Esophagus muscularis mucosa (tissue), 4 donors: Measurements from ENCODE around the gene TNNC2. TPM values are rescaled to one million over a fixed set of nuclear protein-coding genes. Genes with fewer than 3 reads are reported as not detected.

Experiments used
- DNase-seq: peaks from one replicate; pipeline ENCODE4 v3.0.0-alpha.2; 2017; ENCODE audit errors: extremely low spot score
- H3K27ac ChIP-seq, 4 donors: fragments of 200-600 bp; sonication (generic); replicated peaks in 1 of 4; 1 replicate in 3 of 4; 2 replicates in 1 of 4; pipeline ENCODE4 v1.5.1; 2016 to 2019; ENCODE audit warnings: mild to moderate bottlenecking in 1 of 4
- H3K27me3 ChIP-seq, 4 donors: fragments of 200-600 bp; sonication (generic); one replicate each; pipeline versions ENCODE4 v1.5.1 to v1.6.0; 2016 to 2019
- H3K36me3 ChIP-seq, 4 donors: fragments of 200-600 bp; sonication (generic); one replicate each; pipeline ENCODE4 v1.5.1; 2016 to 2019
- H3K4me1 ChIP-seq, 4 donors: fragments of 200-600 bp; sonication (generic); one replicate each; pipeline ENCODE4 v1.5.1; 2016 to 2019
- H3K4me3 ChIP-seq, 4 donors: fragments of 200-600 bp; sonication (generic); 1 replicate in 2 of 4; 2 replicates in 2 of 4; pipeline ENCODE4 v1.5.1; 2016 to 2019; ENCODE audit warnings: mild to moderate bottlenecking in 4 of 4, moderate library complexity in 1 of 4
- H3K9me3 ChIP-seq, 4 donors: fragments of 200-600 bp; sonication (generic); 1 replicate in 3 of 4; 2 replicates in 1 of 4; pipeline ENCODE4 v1.5.1; 2016 to 2019
- CTCF ChIP-seq, 3 experiments: fragments of 200-600 bp in 2 of 3; fragments of 450-650 bp in 1 of 3; sonication (generic) in 2 of 3; IDR thresholded peaks; one replicate each; pipeline ENCODE4 v1.5.1; 2017 to 2019; ENCODE audit warnings: antibody characterized with exemption in 3 of 3, mild to moderate bottlenecking in 2 of 3, moderate library complexity in 1 of 3
- EP300 ChIP-seq: sonication (generic); formaldehyde crosslinking; IDR thresholded peaks from one replicate; pipeline ENCODE4 v1.6.1; 2017; ENCODE audit warnings: antibody characterized with exemption
- POLR2A ChIP-seq: fragments of 450-650 bp; IDR thresholded peaks from one replicate; pipeline ENCODE4 v1.6.1; 2017; ENCODE audit warnings: antibody characterized with exemption, moderate library complexity, mild to moderate bottlenecking, low read depth
- POLR2AphosphoS5 ChIP-seq, 2 donors: sonication (generic); formaldehyde crosslinking; IDR thresholded peaks; one replicate each; pipeline ENCODE4 v1.6.1; 2017; ENCODE audit warnings: antibody characterized with exemption in 2 of 2
- WGBS: methylation state at CpG from one replicate; pipeline ENCODE4 v1.1.5; 2018; 5-methylcytosine and 5-hydroxymethylcytosine counted together
- intact Hi-C: fragments of 100-400 bp; cut with DNase I; formaldehyde crosslinking; loops from one replicate; pipeline ENCODE4 v1.15.1; 2023
- total RNA-seq, 4 donors: library from RNA; depleted of rRNA; stranded (reverse); fragments of >200 nt; gene quantifications; one replicate each; pipeline versions ENCODE4 v1.1.0 to v1.2.1, GENCODE V29; 2016

The TNNC2 gene
- total RNA-seq, 4 donors from 2014 or later = 0.46 to 3.1 (median 1.8) TPM

GRCh38 chr20:45781391-45781931, 45.7 kb downstream of the TNNC2 start:
- DNase-seq = no peak
- Histone ChIP-seq H3K27ac (peak overlapping the region; percentile 90 to 95 (median 92)), H3K9me3 (no peaks in the 10 kb centered on the region), H3K4me1 (peaks cover 5 to 75% (median 56%) of the 10 kb centered on the region in 4 donors), H3K27me3 (no peaks in the 10 kb centered on the region), H3K4me3 (no peak overlapping the region), H3K36me3 (no peaks in the 10 kb centered on the region)
- intact Hi-C loops = no loop called here
- 35% methylated on average over 4 of the region's 4 CpGs for WGBS
- TF ChIP-seq POLR2AphosphoS5 (IDR thresholded peaks at IDR 0.05) (peak in 1 of 2 donors; percentile 28), POLR2A (no peak)

GRCh38 chr20:45780159-45780558, 47.0 kb downstream of the TNNC2 start:
- DNase-seq = no peak
- Histone ChIP-seq H3K36me3 (no peaks in the 10 kb centered on the region), H3K27ac (peak overlapping the region; percentile 90 to 95 (median 92)), H3K27me3 (no peaks in the 10 kb centered on the region), H3K9me3 (no peaks in the 10 kb centered on the region), H3K4me3 (no peak overlapping the region), H3K4me1 (peaks cover 5 to 75% (median 56%) of the 10 kb centered on the region in 4 donors)
- WGBS = 80% methylated on average over 4 of the region's 4 CpGs
- intact Hi-C loops = no loop called here
- TF ChIP-seq CTCF (IDR thresholded peaks at IDR 0.05) (no peak), POLR2A (no peak), EP300 (no peak), POLR2AphosphoS5 (IDR thresholded peaks at IDR 0.05) (no peak)

- peak; percentile 84 to 90 for TF ChIP-seq POLR2AphosphoS5 (IDR thresholded peaks at IDR 0.05)
- TF ChIP-seq CTCF (IDR thresholded peaks at IDR 0.05) = no peak
- peak; percentile 64 for TF ChIP-seq EP300
- TF ChIP-seq POLR2A = no peak
- no peaks in the 10 kb centered on the region for H3K27me3 ChIP-seq
- peak overlapping the region; percentile 90 to 95 (median 92) for H3K27ac ChIP-seq
- 38% methylated on average over 8 of the region's 8 CpGs for WGBS
- H3K4me3 ChIP-seq = no peak overlapping the region
- H3K9me3 ChIP-seq = no peaks in the 10 kb centered on the region
- peak; percentile 98 for DNase-seq
- no peaks in the 10 kb centered on the region for H3K36me3 ChIP-seq
- H3K4me1 ChIP-seq = peaks cover 5 to 75% (median 56%) of the 10 kb centered on the region in 4 donors
- intact Hi-C loops = loop anchor here (10.0 kb wide), 1 partner anchor 344 kb away; no protein-coding TSS in a partner anchor
Observed at GRCh38 chr20:45779011-45779915, 47.8 kb downstream of the TNNC2 start.

- intact Hi-C loops = loop anchor here (10.0 kb wide), 1 partner anchor 342 kb away; no protein-coding TSS in a partner anchor
- 76% methylated on average over 7 of the region's 7 CpGs for WGBS
Observed at GRCh38 chr20:45776931-45777330, 50.2 kb downstream of the TNNC2 start.

More at GRCh38 chr20:45776931-45777330, 50.2 kb downstream of the TNNC2 start:
- no peaks in the 10 kb centered on the region for H3K36me3 ChIP-seq
- H3K27me3 ChIP-seq = no peaks in the 10 kb centered on the region
- no peaks in the 10 kb centered on the region for H3K9me3 ChIP-seq
- peaks cover 5 to 58% (median 46%) of the 10 kb centered on the region in 4 donors for H3K4me1 ChIP-seq
- peak overlapping the region in 3 of 4 donors; percentile 90 to 95 (median 92) for H3K27ac ChIP-seq
- no peak overlapping the region for H3K4me3 ChIP-seq
- TF ChIP-seq CTCF (IDR thresholded peaks at IDR 0.05) (no peak), POLR2AphosphoS5 (IDR thresholded peaks at IDR 0.05) (no peak), EP300 (no peak), POLR2A (no peak)
- no peak for DNase-seq
